NCI-H2171 (cell line): ENCODE results near the gene MME.

ENCODE experiments used
- DNase-seq: peaks from one replicate; lab custom pipeline; 2025; lab: John Stamatoyannopoulos, UW

MME gene

GRCh38 chr3:155079746-155080487 is at the start of gene MME:
Gene MME, plus strand, starts transcription at chr3:155080319. Its CDS starts 3,849 bp downstream, at chr3:155084168.
- DNase-seq = no peak

GRCh38 chr3:155031186-155031585 is 48.9 kb upstream of the MME start:
- no peak for DNase-seq

GRCh38 chr3:155032918-155033317 is 47.2 kb upstream of the MME start:
- DNase-seq = no peak

- no peak for DNase-seq
These were observed 45.3 kb upstream of the MME start for GRCh38 chr3:155034786-155035185.

GRCh38 chr3:155035553-155035952 is 44.6 kb upstream of the MME start:
- no peak for DNase-seq

- no peak for DNase-seq
These were observed 42.5 kb upstream of the MME start for GRCh38 chr3:155037508-155038202.

GRCh38 chr3:155038203-155038554 is 41.9 kb upstream of the MME start:
- no peak for DNase-seq

- DNase-seq = no peak
These were observed 33.2 kb upstream of the MME start for GRCh38 chr3:155046935-155047334.

- no peak for DNase-seq
These were observed 32.4 kb upstream of the MME start for GRCh38 chr3:155047672-155048071.

GRCh38 chr3:155049959-155050358 is 30.2 kb upstream of the MME start:
- DNase-seq = no peak

GRCh38 chr3:155052470-155052869 is 27.6 kb upstream of the MME start:
- DNase-seq = no peak

GRCh38 chr3:155053756-155054155 is 26.4 kb upstream of the MME start:
- no peak for DNase-seq

GRCh38 chr3:155064920-155065319 is 15.2 kb upstream of the MME start:
- no peak for DNase-seq

- DNase-seq = no peak
These were observed 14.6 kb upstream of the MME start for GRCh38 chr3:155065537-155065936.

GRCh38 chr3:155069729-155070128 is 10.4 kb upstream of the MME start:
- no peak for DNase-seq

GRCh38 chr3:155070316-155070715 is 9.8 kb upstream of the MME start:
- no peak for DNase-seq

GRCh38 chr3:155070932-155071387 is 9.2 kb upstream of the MME start:
- no peak for DNase-seq

- no peak for DNase-seq
These were observed 4.9 kb upstream of the MME start for GRCh38 chr3:155075200-155075599.

- no peak for DNase-seq
These were observed 3.2 kb upstream of the MME start for GRCh38 chr3:155076888-155077287.

- no peak for DNase-seq
These were observed 1.2 kb upstream of the MME start for GRCh38 chr3:155078711-155079467.

- DNase-seq = no peak
These were observed 712 bp upstream of the MME start for GRCh38 chr3:155079468-155079745.

GRCh38 chr3:155080692-155081091 is 573 bp downstream of the MME start:
- no peak for DNase-seq

- no peak for DNase-seq
These were observed 3.3 kb downstream of the MME start for GRCh38 chr3:155083313-155083905.
